A549 (cell line): ENCODE results near the gene OTOG. TPM values are rescaled to one million over a fixed set of nuclear protein-coding genes. Genes with fewer than 3 reads are reported as not detected.

Experiments
- ATAC-seq, 2 experiments: fragments of 200-7000 bp in 1 of 2; fragments of >200 bp in 1 of 2; cut with Nextera tagmentation in 1 of 2; cut with Tn5 transposase in 1 of 2; 3 replicates each; pipeline versions ENCODE4 v1.8.0 to v1.9.1; 2018 to 2020; ENCODE audit warnings: mild to moderate bottlenecking in 1 of 2, moderate library complexity in 1 of 2
- CTCF ChIA-PET: fragments of 300-600 bp; sonication (Branson Sonifier 250); formaldehyde crosslinking; extraction: SDS; loops from one replicate; lab custom pipeline; 2021; ENCODE audit warnings: antibody characterized with exemption, inconsistent platforms; lab: Yijun Ruan, JAX
- POLR2A ChIA-PET: fragments of 350-600 bp; formaldehyde crosslinking; extraction: SDS; loops from one replicate; lab custom pipeline; 2021; ENCODE audit warnings: antibody characterized with exemption, inconsistent platforms; lab: Yijun Ruan, JAX
- DNase-seq, 2 experiments: peaks; one replicate each; pipeline versions ENCODE4 v3.0.0 to v3.0.0-alpha.2; 2011 to 2016; ENCODE audit warnings: low read depth in 1 of 2, low spot score in 1 of 2
- FAIRE-seq: peaks from 2 replicates; lab custom pipeline; 2011; peaks lifted over from hg19 to GRCh38; lab: Jason Lieb, UNC
- H3K27ac ChIP-seq, 2 experiments: fragments of >200 bp; sonication (Bioruptor Twin); formaldehyde crosslinking; 3 replicates each; pipeline ENCODE4 v1.5.1; 2016 to 2017
- H3K4me1 ChIP-seq: fragments of >200 bp; sonication (Bioruptor Twin); formaldehyde crosslinking; 3 replicates; pipeline ENCODE4 v1.6.1; 2016
- H3K4me2 ChIP-seq: fragments of >200 bp; sonication (Bioruptor Twin); formaldehyde crosslinking; 3 replicates; pipeline ENCODE4 v1.6.1; 2016
- H3K4me3 ChIP-seq: fragments of >200 bp; sonication (Bioruptor Twin); formaldehyde crosslinking; 3 replicates; pipeline ENCODE4 v1.5.1; 2016
- H3K9me3 ChIP-seq: fragments of >200 bp; sonication (Bioruptor Twin); formaldehyde crosslinking; 3 replicates; pipeline ENCODE4 v1.6.1; 2016
- ATOH8 ChIP-seq: fragments of 250-450 bp; sonication (Bioruptor Pico); IDR thresholded peaks from 2 replicates; pipeline ENCODE4 v1.5.0; 2020; ENCODE audit warnings: low read depth, mild to moderate bottlenecking, moderate library complexity
- BCL3 ChIP-seq: fragments of >200 bp; sonication (Bioruptor Twin); formaldehyde crosslinking; IDR thresholded peaks from 3 replicates; pipeline ENCODE4 v1.6.1; 2016
- BHLHE40 ChIP-seq: IDR thresholded peaks from 2 replicates; pipeline ENCODE4 v1.6.1; 2012; ENCODE audit warnings: low read depth, low read length, inconsistent platforms
- CHD2 ChIP-seq: fragments of 150-350 bp; IDR thresholded peaks from 2 replicates; pipeline ENCODE4 v1.6.1; 2014; ENCODE audit warnings: low read length; ENCODE audit not compliant: partially characterized antibody
- CHD4 ChIP-seq: fragments of 200-600 bp; sonication (generic); IDR thresholded peaks from 2 replicates; pipeline ENCODE4 v1.6.1; 2016; ENCODE audit warnings: antibody characterized with exemption, mild to moderate bottlenecking, borderline replicate concordance
- EHMT2 ChIP-seq: fragments of 200-600 bp; sonication (generic); IDR thresholded peaks from 2 replicates; pipeline ENCODE4 v1.6.1; 2016; ENCODE audit warnings: antibody characterized with exemption, low read depth, mild to moderate bottlenecking, moderate library complexity
- ELK1 ChIP-seq: fragments of 150-350 bp; IDR thresholded peaks from 2 replicates; pipeline ENCODE4 v1.6.1; 2014; ENCODE audit warnings: low read depth, mild to moderate bottlenecking, low read length
- EP300 ChIP-seq, 2 experiments: fragments of >200 bp; sonication (Bioruptor Twin); formaldehyde crosslinking; IDR thresholded peaks; 2 replicates in 1 of 2; 3 replicates in 1 of 2; pipeline ENCODE4 v1.6.1; 2016 to 2017
- ESRRA ChIP-seq: fragments of 150-350 bp; IDR thresholded peaks from 2 replicates; pipeline ENCODE4 v1.6.1; 2014; ENCODE audit warnings: mild to moderate bottlenecking, low read length, borderline replicate concordance
- FOSB ChIP-seq: fragments of 250-450 bp; sonication (Bioruptor Pico); IDR thresholded peaks from 2 replicates; pipeline ENCODE4 v1.5.0; 2020; ENCODE audit warnings: mild to moderate bottlenecking, moderate library complexity
- FOSL2 ChIP-seq, 2 experiments: fragments of 450-650 bp in 1 of 2; fragments of >200 bp in 1 of 2; sonication (Bioruptor Twin) in 1 of 2; formaldehyde crosslinking; IDR thresholded peaks; 2 replicates each; pipeline versions ENCODE4 v1.5.0 to v1.6.1; 2016 to 2020; ENCODE audit warnings: mild to moderate bottlenecking in 1 of 2, moderate library complexity in 1 of 2
- FOXS1 ChIP-seq: fragments of 250-450 bp; sonication (Bioruptor Pico); IDR thresholded peaks from 2 replicates; pipeline ENCODE4 v1.5.0; 2020; ENCODE audit warnings: mild to moderate bottlenecking, moderate library complexity
- HEYL ChIP-seq: fragments of 250-450 bp; sonication (Bioruptor Pico); IDR thresholded peaks from 2 replicates; pipeline ENCODE4 v1.8.0; 2021; ENCODE audit warnings: mild to moderate bottlenecking, moderate library complexity
- HMGXB4 ChIP-seq: fragments of 250-450 bp; sonication (Bioruptor Pico); IDR thresholded peaks from 2 replicates; pipeline ENCODE4 v1.5.0; 2021; ENCODE audit warnings: mild to moderate bottlenecking, moderate library complexity, borderline replicate concordance
- HOXA7 ChIP-seq: fragments of 250-450 bp; sonication (Bioruptor Pico); IDR thresholded peaks from 2 replicates; pipeline ENCODE4 v1.5.0; 2020; ENCODE audit warnings: mild to moderate bottlenecking, moderate library complexity
- JUN ChIP-seq, 2 experiments: fragments of >200 bp; sonication (Bioruptor Twin); formaldehyde crosslinking; IDR thresholded peaks; 2 replicates in 1 of 2; 3 replicates in 1 of 2; pipeline ENCODE4 v1.6.1; 2016 to 2017
- JUNB ChIP-seq: fragments of >200 bp; sonication (Bioruptor Twin); formaldehyde crosslinking; IDR thresholded peaks from 2 replicates; pipeline ENCODE4 v1.6.1; 2016
- KDM5A ChIP-seq: fragments of 200-600 bp; sonication (generic); IDR thresholded peaks from 2 replicates; pipeline ENCODE4 v1.6.1; 2016; ENCODE audit warnings: antibody characterized with exemption, mild to moderate bottlenecking
- MAX ChIP-seq: IDR thresholded peaks from 2 replicates; pipeline ENCODE4 v1.6.1; 2012
- NFE2L2 ChIP-seq: fragments of 150-350 bp; conservative IDR thresholded peaks from 2 replicates; pipeline ENCODE4 v1.6.1; 2014; ENCODE audit warnings: low read length
- POLR2A ChIP-seq: IDR thresholded peaks from 2 replicates; pipeline ENCODE4 v1.6.1; 2012; ENCODE audit warnings: mild to moderate bottlenecking, low read length
- POLR2AphosphoS2 ChIP-seq: conservative IDR thresholded peaks from 2 replicates; pipeline ENCODE4 v1.6.1; 2012; ENCODE audit warnings: low read length, improper control_type of control experiment, inconsistent platforms
- RAD21 ChIP-seq, 2 experiments: fragments of >200 bp in 1 of 2; sonication (Bioruptor Twin) in 1 of 2; formaldehyde crosslinking in 1 of 2; IDR thresholded peaks in 1 of 2; conservative IDR thresholded peaks in 1 of 2; 2 replicates in 1 of 2; 3 replicates in 1 of 2; pipeline ENCODE4 v1.6.1; 2012 to 2018; ENCODE audit warnings: inconsistent platforms in 1 of 2
- RCOR1 ChIP-seq: fragments of 150-350 bp; IDR thresholded peaks from 2 replicates; pipeline ENCODE4 v1.6.1; 2014; ENCODE audit warnings: antibody characterized with exemption, low read length, low read depth
- SREBF2 ChIP-seq: fragments of 450-650 bp; IDR thresholded peaks from 2 replicates; pipeline ENCODE4 v1.6.1; 2014; ENCODE audit warnings: mild to moderate bottlenecking, moderate library complexity
- USF2 ChIP-seq: fragments of 450-650 bp; IDR thresholded peaks from 2 replicates; pipeline ENCODE4 v1.6.1; 2014; ENCODE audit warnings: antibody characterized with exemption
- ZC3H11A ChIP-seq: fragments of 450-650 bp; IDR thresholded peaks from 2 replicates; pipeline ENCODE4 v1.6.1; 2014; ENCODE audit warnings: antibody characterized with exemption, mild to moderate bottlenecking
- ZSCAN20 ChIP-seq: fragments of 250-450 bp; sonication (Bioruptor Pico); IDR thresholded peaks from 2 replicates; pipeline ENCODE4 v1.8.0; 2022; ENCODE audit warnings: mild to moderate bottlenecking, moderate library complexity
- WGBS: methylation state at CpG from one replicate; pipeline ENCODE4 v1.1.6; 2017; ENCODE audit errors: missing lambda C conversion rate; 5-methylcytosine and 5-hydroxymethylcytosine counted together
- polyA plus RNA-seq, 4 experiments: library from polyadenylated mRNA; depleted of rRNA in 3 of 4; stranded (reverse); fragments of >200 nt; fragmentation: RNase III in 1 of 4; extraction: RNeasy Plus Mini Kit Qiagen cat#74134 plus additional on column Dnase treatment in 1 of 4; gene quantifications; 2 replicates in 3 of 4; 3 replicates in 1 of 4; pipeline ENCODE4 v1.2.3, GENCODE V29; 2011 to 2017

Gene OTOG
- polyA plus RNA-seq, 2 of the 4 experiments (the other 2 are of a cell fraction), result not detected

GRCh38 chr11:17546240-17546639, 819 bp upstream of the OTOG start:
- peaks cover 24% of the 10 kb centered on the region for H3K4me1 ChIP-seq
- H3K4me2 ChIP-seq, result no peak overlapping the region
- 49% methylated on average over 2 of the region's 2 CpGs for WGBS
- TF ChIP-seq SREBF2 (no peak), FOSL2 (IDR thresholded peaks at IDR 0.05) (no peak), FOSL2 (CRISPR knock-in tag; IDR thresholded peaks at IDR 0.05) (no peak), KDM5A (no peak), FOSB (CRISPR knock-in tag) (no peak), ZSCAN20 (CRISPR knock-in tag) (no peak), FOXS1 (CRISPR knock-in tag) (no peak), MAX (no peak), JUN (IDR thresholded peaks at IDR 0.05) (no peak), POLR2AphosphoS2 (no peak), CHD2 (no peak), EP300 (IDR thresholded peaks at IDR 0.05) (no peak), RCOR1 (no peak), NFE2L2 (no peak), HMGXB4 (CRISPR knock-in tag) (no peak), ATOH8 (CRISPR knock-in tag) (no peak), BHLHE40 (no peak)
- H3K9me3 ChIP-seq, result no peaks in the 10 kb centered on the region
- POLR2A ChIA-PET, result no interaction called here
- FAIRE-seq (no peak), ATAC-seq (no peak), DNase-seq (no peak)
- CTCF ChIA-PET, result interaction anchor here (1.1 to 2.0 kb wide), 4 partner anchors 18 to 185 kb away, joined by 3 to 7 read pairs (median 4); no protein-coding TSS in a partner anchor
- no peak overlapping the region for H3K4me3 ChIP-seq
- no peak overlapping the region for H3K27ac ChIP-seq

GRCh38 chr11:17547932-17548331, 873 bp downstream of the OTOG start:
- Histone ChIP-seq H3K27ac (no peak overlapping the region), H3K4me3 (no peak overlapping the region), H3K4me1 (peaks cover 7% of the 10 kb centered on the region; the same call in 1 of the 3 replicates), H3K4me2 (no peak overlapping the region), H3K9me3 (no peaks in the 10 kb centered on the region)
- ATAC-seq (no peak), DNase-seq (no peak), FAIRE-seq (no peak)
- TF ChIP-seq ELK1, result no peak
- TF ChIP-seq EHMT2, result no peak
- TF ChIP-seq ZC3H11A, result no peak
- no peak for TF ChIP-seq JUN (IDR thresholded peaks at IDR 0.05)
- no peak for TF ChIP-seq HEYL (CRISPR knock-in tag)
- TF ChIP-seq FOXS1 (CRISPR knock-in tag), result no peak
- TF ChIP-seq CHD4, result no peak
- TF ChIP-seq EP300 (IDR thresholded peaks at IDR 0.05), result no peak
- no peak for TF ChIP-seq BCL3
- TF ChIP-seq JUNB, result no peak
- TF ChIP-seq POLR2A, result no peak
- no peak for TF ChIP-seq HOXA7 (CRISPR knock-in tag)
- no peak for TF ChIP-seq SREBF2
- no peak for TF ChIP-seq RAD21 (conservative IDR thresholded peaks at IDR 0.05 in 1 of 2, IDR thresholded peaks at IDR 0.05 in 1 of 2)
- no peak for TF ChIP-seq USF2
- TF ChIP-seq CHD2, result no peak
- TF ChIP-seq ESRRA, result no peak
- CTCF ChIA-PET, result interaction anchor here (0.7 to 1.2 kb wide), 3 partner anchors 14 to 195 kb away, joined by 3 read pairs; no protein-coding TSS in a partner anchor
- POLR2A ChIA-PET, result no interaction called here
- WGBS, result 65% methylated on average over 4 of the region's 9 CpGs
